ENCODE results near the gene PYGB.
"Not testable (repeated sequence)": the region's sequence is repeated elsewhere in the genome, so short reads cannot be mapped to it uniquely, and the experiment has no call there.

The PYGB gene

DNA sequence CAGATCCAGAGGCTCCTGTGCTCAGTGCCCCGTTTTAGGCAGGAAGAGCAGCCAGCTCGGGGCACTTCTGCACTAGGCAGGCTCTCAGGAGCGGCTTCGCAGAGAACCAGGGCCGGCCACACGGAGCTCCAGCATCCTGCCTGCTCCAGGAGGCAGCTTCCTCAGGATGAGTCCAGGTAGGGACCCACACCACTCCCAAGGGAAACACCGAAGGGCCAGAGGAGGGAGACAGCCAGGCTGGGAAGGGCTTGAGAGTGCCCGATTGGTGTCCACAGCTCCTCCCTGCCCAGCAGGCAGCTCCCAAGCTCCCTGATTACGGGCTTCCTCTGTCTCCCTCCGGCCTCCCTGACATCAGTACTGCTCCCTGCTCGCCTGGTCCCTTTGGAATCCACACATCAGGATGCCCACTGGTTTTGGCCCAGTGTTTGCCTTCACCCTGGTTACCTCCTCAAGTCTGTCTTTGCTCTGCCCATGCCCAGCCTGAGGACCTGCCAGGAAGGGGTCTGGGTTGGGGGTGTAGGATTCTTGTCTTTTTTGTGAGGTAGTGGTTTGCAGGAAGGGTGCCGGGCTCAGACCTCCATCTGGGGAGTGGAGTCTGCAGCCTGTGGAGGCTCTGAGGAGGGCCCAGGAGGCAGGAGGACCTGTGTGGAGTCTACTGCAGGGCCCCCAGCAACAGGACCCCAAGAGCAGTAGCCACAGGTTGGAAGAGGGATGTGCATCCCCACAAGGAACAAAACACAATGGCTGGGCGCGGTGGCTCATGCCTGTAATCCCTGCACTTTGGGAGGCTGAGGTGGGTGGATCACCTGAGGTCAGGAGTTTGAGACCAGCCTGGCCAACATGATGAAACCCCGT lies 11.2 kb upstream of the PYGB start:
- TF ChIP-seq CTCF (conservative IDR thresholded peaks at IDR 0.05; ENCODE audit: low read depth, low read length) = no peak

DNA sequence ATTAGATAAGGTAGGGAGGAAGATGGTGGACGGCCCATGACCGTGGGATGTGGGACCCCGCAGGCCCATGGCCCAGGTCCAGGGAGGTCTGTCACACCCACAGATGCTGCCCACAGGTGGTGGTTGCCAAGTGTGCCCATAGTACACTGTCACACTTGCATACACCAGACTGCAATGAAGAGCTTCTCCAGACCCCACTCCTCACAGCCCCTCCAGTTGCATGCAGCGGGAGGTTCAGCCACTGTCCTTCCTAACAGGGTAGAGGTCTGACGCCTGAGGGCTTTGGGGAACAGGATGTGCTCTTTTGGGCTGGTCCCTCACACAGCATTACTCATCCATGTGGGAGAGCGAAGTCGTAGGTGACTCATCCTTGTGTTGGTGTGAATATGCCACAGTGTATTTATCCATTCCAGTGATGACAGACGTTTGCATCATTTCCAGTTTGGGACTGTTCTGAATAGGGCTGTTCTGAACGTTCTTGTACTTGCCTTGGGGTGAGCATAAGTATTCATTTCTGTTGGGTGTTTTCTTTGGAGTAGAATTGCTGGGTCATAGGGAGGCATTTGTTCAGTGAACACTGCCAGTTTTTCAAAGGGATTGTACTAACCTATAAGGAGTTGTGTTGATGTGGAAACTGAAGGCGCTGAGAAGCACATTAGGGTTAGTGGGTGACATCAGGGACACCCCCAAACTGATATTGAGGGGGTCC lies 10.1 kb upstream of the PYGB start:
- H3K4me3 ChIP-seq (ENCODE audit: low read depth, low read length) = no peak overlapping the region
- DNase-seq (ENCODE audit: low read depth) = peak; percentile 99
- TF ChIP-seq CTCF (conservative IDR thresholded peaks at IDR 0.05; ENCODE audit: low read depth, low read length) = no peak

More for the DNA sequence above, 11.2 kb upstream of the PYGB start:
- H3K4me3 ChIP-seq (ENCODE audit: low read depth, low read length) = no peak overlapping the region
- no peak for DNase-seq (ENCODE audit: low read depth)

DNA sequence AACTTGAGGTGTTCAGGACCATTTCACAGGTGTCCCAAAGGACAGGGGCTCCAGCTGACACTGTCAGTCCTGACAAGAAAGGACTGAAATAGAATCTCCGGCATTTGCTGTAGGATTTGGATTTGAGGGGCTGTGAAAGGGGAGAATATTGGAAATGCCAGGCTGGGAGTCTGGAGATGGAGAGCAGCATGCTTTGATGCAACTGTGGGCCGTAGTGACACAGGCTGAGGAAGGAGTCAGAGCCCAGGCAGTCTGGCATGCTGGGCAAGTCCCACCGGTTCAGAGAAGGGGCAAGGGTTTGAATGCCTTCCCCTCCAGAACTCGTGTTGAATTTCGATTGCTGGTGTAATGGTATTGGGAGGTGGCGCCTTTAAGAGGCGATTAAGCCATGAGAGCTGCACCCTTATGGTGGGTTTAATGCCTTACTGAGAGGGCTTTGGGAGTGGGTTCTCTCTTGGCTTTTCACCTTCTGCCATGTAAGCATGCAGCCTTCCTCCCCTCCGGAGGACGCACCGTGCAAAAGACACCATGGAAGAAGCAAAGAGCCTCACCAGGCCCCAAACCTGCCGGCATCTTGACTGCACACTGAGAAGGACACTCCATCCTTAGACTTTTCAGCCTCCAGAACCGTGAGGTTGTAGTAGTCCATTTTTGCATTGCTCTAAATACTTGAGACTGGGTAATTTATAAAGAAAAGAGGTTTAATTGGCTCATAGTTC lies 9.4 kb upstream of the PYGB start:
- TF ChIP-seq CTCF (conservative IDR thresholded peaks at IDR 0.05; ENCODE audit: low read depth, low read length) = no peak
- DNase-seq (ENCODE audit: low read depth) = peak; percentile 74
- no peak overlapping the region for H3K4me3 ChIP-seq (ENCODE audit: low read depth, low read length)

DNA sequence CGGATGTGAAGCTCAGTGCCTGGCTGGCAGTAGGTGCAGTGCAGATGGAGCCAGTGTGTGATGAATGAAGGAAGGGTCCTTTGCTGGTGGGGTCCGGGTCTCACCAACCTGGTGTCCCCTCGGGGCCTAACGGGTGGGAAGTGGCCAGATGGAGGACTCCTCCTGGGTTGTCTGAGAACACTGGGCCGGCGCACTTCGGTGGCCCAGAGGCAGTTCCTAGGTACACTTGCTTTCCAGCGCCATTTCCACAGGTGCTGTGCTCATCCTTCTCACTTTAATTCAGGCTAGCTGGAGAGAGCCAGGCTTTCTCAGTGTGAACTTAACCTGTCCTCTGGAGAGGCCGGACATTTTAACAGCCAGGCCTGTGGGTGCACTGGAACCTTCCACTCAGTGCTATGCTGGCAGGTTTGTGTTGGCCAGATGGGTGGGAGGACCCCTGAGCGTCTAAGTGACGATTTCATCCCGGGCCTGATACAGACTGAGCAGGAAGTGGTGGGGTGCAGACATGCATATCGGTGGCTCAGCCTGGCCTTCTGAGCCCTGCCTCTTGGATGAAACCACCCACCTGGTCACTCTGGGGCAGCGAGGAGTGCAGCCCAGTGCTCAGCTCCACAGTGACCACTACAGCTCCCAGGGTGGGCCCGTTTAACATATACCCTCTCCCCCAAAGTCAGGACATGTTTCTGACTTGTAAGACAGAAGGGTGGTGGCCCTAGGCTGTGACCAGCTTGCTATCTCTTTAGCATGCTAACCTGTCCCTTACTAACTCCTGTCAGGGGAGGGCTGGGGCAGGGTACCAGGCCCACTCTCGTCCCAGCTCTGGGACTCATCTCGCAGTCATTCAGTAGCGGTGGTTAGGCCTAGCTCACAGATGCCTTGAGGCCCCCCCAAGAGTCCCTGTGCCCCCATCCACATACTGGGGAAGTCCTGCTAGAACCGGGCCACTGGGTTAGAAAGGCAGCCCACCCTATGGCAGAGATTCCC lies 8.2 kb upstream of the PYGB start:
- H3K4me3 ChIP-seq (ENCODE audit: low read depth, low read length) = no peak overlapping the region
- TF ChIP-seq CTCF (conservative IDR thresholded peaks at IDR 0.05; ENCODE audit: low read depth, low read length) = no peak
- DNase-seq (ENCODE audit: low read depth) = no peak

DNA sequence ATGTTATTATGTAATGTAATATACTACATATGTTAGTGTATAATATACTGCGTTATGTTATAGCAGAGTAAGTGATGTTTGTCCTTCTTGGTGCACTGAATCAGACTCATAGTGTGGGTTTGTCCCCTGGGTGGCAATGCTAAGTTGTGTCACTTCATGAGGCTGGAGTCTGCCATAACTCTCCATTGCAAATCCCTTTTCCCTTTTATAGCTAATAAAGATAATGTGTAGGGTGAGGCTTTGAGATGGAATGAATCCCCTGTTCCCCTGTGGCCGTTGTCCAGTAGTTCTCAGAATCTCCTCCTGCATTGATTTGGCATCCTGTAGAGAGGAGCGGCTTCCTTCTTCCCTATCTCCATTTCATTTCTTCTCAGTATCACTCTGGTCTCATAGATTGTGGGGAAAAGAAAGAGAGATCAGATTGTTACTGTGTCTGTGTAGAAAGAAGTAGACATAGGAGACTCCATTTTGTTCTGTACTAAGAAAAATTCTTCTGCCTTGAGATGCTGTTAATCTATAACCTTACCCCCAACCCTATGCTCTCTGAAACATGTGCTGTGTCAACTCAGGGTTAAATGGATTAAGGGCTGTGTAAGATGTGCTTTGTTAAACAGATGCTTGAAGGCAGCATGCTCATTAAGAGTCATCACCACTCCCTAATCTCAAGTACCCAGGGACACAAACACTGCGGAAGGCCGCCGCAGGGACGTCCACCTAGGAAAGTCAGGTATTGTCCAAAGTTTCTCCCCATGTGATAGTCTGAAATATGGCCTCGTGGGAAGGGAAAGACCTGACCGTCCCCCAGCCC lies 6.8 kb upstream of the PYGB start:
- not testable (repeated sequence) for H3K4me3 ChIP-seq (ENCODE audit: low read depth, low read length); DNase-seq (ENCODE audit: low read depth)

- not testable (repeated sequence) for DNase-seq (ENCODE audit: low read depth); H3K4me3 ChIP-seq (ENCODE audit: low read depth, low read length)
Observed at GRCh38 chr20:25241659-25241955, 6.3 kb upstream of the PYGB start.

- no peak overlapping the region for H3K4me3 ChIP-seq (ENCODE audit: low read depth, low read length)
- TF ChIP-seq CTCF (conservative IDR thresholded peaks at IDR 0.05; ENCODE audit: low read depth, low read length) = no peak
- DNase-seq (ENCODE audit: low read depth) = no peak
Observed at GRCh38 chr20:25242231-25242630, 5.7 kb upstream of the PYGB start.
